ENCODE measurements around the gene MYO9A. TPM values are rescaled to one million over a fixed set of nuclear protein-coding genes. Genes with fewer than 3 reads are reported as not detected.

The MYO9A gene
- polyA plus RNA-seq, 1 experiment = 15.2 TPM

- Histone ChIP-seq H3K27ac (ENCODE audit: low read depth, low read length) (no peak overlapping the region), H3K4me3 (ENCODE audit: low read depth, low read length) (no peak overlapping the region), H3K9me3 (ENCODE audit: control insufficient read depth, insufficient read depth, low read length) (no peaks in the 10 kb centered on the region), H3K27me3 (ENCODE audit: control insufficient read depth, insufficient read depth, low read length) (no peaks in the 10 kb centered on the region)
- ChIA-PET POLR2A (no interaction called here), CTCF (interaction anchor here (0.9 kb wide), 1 partner anchor 242 kb away, joined by 3 read pairs; no protein-coding TSS in a partner anchor)
- TF ChIP-seq, protein P1, sequence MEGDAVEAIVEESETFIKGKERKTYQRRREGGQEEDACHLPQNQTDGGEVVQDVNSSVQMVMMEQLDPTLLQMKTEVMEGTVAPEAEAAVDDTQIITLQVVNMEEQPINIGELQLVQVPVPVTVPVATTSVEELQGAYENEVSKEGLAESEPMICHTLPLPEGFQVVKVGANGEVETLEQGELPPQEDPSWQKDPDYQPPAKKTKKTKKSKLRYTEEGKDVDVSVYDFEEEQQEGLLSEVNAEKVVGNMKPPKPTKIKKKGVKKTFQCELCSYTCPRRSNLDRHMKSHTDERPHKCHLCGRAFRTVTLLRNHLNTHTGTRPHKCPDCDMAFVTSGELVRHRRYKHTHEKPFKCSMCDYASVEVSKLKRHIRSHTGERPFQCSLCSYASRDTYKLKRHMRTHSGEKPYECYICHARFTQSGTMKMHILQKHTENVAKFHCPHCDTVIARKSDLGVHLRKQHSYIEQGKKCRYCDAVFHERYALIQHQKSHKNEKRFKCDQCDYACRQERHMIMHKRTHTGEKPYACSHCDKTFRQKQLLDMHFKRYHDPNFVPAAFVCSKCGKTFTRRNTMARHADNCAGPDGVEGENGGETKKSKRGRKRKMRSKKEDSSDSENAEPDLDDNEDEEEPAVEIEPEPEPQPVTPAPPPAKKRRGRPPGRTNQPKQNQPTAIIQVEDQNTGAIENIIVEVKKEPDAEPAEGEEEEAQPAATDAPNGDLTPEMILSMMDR (IDR thresholded peaks at IDR 0.05; ENCODE audit: low read depth, low read length) = no peak
- no peak for DNase-seq (ENCODE audit: low read depth, low spot score)
Observed at GRCh38 chr15:72092691-72093090, 25.3 kb downstream of the MYO9A start.

DNA sequence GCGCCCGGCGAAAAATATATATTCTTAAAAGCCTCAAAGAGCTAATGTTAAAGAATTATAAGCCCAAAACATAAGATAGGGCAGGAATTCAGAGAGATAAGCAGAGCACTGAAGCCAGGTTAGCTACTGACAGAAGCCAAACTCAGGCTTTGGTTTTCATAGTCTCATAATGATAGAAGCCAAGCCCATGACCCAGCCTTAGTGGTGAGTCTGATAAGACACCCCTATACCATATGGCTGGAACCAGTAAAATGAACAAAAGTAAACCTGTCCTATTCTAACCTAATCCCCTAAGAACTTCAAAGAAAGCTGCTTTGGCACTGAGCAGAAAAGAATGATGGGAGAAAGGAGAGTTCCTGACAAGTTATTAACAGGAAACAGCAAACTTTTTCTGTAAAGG lies 25.9 kb downstream of the MYO9A start:
- H3K9me3 ChIP-seq (ENCODE audit: control insufficient read depth, insufficient read depth, low read length) = no peaks in the 10 kb centered on the region
- no peaks in the 10 kb centered on the region for H3K27me3 ChIP-seq (ENCODE audit: control insufficient read depth, insufficient read depth, low read length)
- POLR2A ChIA-PET = no interaction called here
- no peak overlapping the region for H3K4me3 ChIP-seq (ENCODE audit: low read depth, low read length)
- H3K27ac ChIP-seq (ENCODE audit: low read depth, low read length) = no peak overlapping the region
- TF ChIP-seq, protein P1 (IDR thresholded peaks at IDR 0.05; ENCODE audit: low read depth, low read length) = no peak
- DNase-seq (ENCODE audit: low read depth, low spot score) = no peak
- CTCF ChIA-PET = interaction anchor here (0.9 kb wide), 1 partner anchor 242 kb away, joined by 3 read pairs; no protein-coding TSS in a partner anchor

- Histone ChIP-seq H3K27me3 (ENCODE audit: control insufficient read depth, insufficient read depth, low read length) (no peaks in the 10 kb centered on the region), H3K27ac (ENCODE audit: low read depth, low read length) (no peak overlapping the region), H3K9me3 (ENCODE audit: control insufficient read depth, insufficient read depth, low read length) (no peaks in the 10 kb centered on the region; the same call in 1 of the 2 replicates), H3K4me3 (ENCODE audit: low read depth, low read length) (no peak overlapping the region)
- ChIA-PET POLR2A (no interaction called here), CTCF (interaction anchor here (0.5 kb wide), 1 partner anchor 116 kb away, joined by 3 read pairs; no protein-coding TSS in a partner anchor)
- TF ChIP-seq, protein P1 (IDR thresholded peaks at IDR 0.05; ENCODE audit: low read depth, low read length) = no peak
- DNase-seq (ENCODE audit: low read depth, low spot score) = no peak
Observed at GRCh38 chr15:72086920-72087648, 30.9 kb downstream of the MYO9A start.

DNA sequence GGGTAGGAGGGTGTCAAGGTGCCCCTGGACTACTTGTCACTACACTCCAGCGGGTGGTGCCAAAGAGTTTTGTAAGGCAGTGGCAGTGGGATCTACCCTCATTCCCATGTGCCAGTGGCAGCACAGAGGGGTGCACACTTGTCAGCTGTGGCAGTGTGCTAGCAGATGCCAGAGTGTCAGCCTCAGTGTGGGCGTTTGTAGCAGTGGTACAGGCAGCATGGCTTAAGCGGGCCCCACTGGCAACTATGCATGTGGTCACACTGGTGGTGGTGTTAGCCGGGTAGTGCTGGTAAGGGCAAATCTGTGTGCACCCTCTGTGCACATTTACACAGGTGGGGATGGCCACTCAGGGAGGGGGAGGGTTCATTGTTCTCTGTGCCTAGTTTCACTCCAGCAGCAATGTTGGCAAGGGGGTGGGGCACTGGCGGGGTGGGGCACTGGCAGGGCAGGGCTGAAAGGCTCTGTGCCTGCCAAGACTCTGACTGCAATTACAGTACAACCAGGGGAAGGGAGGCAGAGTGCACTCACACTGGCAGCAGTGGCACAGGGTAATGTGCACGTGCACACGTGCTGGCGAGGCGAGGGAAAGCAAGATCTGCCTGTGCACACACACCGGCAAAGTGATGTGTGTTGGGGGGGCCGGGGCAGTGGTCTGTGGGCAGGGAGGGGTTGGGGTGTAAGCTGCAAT lies 31.8 kb downstream of the MYO9A start:
- TF ChIP-seq, protein P1 (IDR thresholded peaks at IDR 0.05; ENCODE audit: low read depth, low read length) = no peak
- no peak overlapping the region for H3K27ac ChIP-seq (ENCODE audit: low read depth, low read length)
- ChIA-PET POLR2A (no interaction called here), CTCF (no interaction called here)
- H3K27me3 ChIP-seq (ENCODE audit: control insufficient read depth, insufficient read depth, low read length) = no peaks in the 10 kb centered on the region
- no peak for DNase-seq (ENCODE audit: low read depth, low spot score)
- no peak overlapping the region for H3K4me3 ChIP-seq (ENCODE audit: low read depth, low read length)
- no peaks in the 10 kb centered on the region; the same call in 1 of the 2 replicates for H3K9me3 ChIP-seq (ENCODE audit: control insufficient read depth, insufficient read depth, low read length)

- no peaks in the 10 kb centered on the region for H3K27me3 ChIP-seq (ENCODE audit: control insufficient read depth, insufficient read depth, low read length)
- TF ChIP-seq, protein P1 (IDR thresholded peaks at IDR 0.05; ENCODE audit: low read depth, low read length) = no peak
- ChIA-PET POLR2A (no interaction called here), CTCF (no interaction called here)
- no peak overlapping the region for H3K27ac ChIP-seq (ENCODE audit: low read depth, low read length)
- no peaks in the 10 kb centered on the region; the same call in 1 of the 2 replicates for H3K9me3 ChIP-seq (ENCODE audit: control insufficient read depth, insufficient read depth, low read length)
- no peak for DNase-seq (ENCODE audit: low read depth, low spot score)
- no peak overlapping the region for H3K4me3 ChIP-seq (ENCODE audit: low read depth, low read length)
Observed at GRCh38 chr15:72082176-72082575, 35.8 kb downstream of the MYO9A start.

Data from AG04450 (cell line).